Natural killer cell (primary cell): ENCODE data around the gene STARD6. TPM values are rescaled to one million over a fixed set of nuclear protein-coding genes. Genes with fewer than 3 reads are reported as not detected.

ENCODE experiments used
- ATAC-seq, 3 donors: fragments of 150-1000 bp in 2 of 3; fragments of 200-7000 bp in 1 of 3; cut with Tn5 transposase; 1 replicate in 1 of 3; 2 replicates in 2 of 3; pipeline ENCODE4 v1.10.0; 2021; ENCODE audit warnings: mild to moderate bottlenecking in 2 of 3, moderate library complexity in 2 of 3
- DNase-seq, 2 donors: peaks; one replicate each; pipeline versions ENCODE4 v3.0.0 to v3.0.0-alpha.2; 2013 to 2021; ENCODE audit warnings: mixed read lengths in 1 of 2
- H3K27ac ChIP-seq: one replicate; pipeline ENCODE4 v1.5.1; 2013; ENCODE audit warnings: mild to moderate bottlenecking, low read length
- H3K27me3 ChIP-seq: one replicate; pipeline ENCODE4 v1.6.1; 2013; ENCODE audit warnings: low read length; ENCODE audit not compliant: control insufficient read depth, insufficient read depth
- H3K36me3 ChIP-seq: one replicate; pipeline ENCODE4 v1.6.1; 2013; ENCODE audit warnings: low read length; ENCODE audit not compliant: control insufficient read depth, insufficient read depth
- H3K4me1 ChIP-seq: one replicate; pipeline ENCODE4 v1.6.1; 2013; ENCODE audit warnings: low read length; ENCODE audit not compliant: control insufficient read depth, insufficient read depth
- H3K4me3 ChIP-seq: one replicate; pipeline ENCODE4 v1.5.1; 2013; ENCODE audit warnings: low read length
- H3K9me3 ChIP-seq: one replicate; pipeline ENCODE4 v1.6.1; 2013; ENCODE audit warnings: low read length; ENCODE audit not compliant: control insufficient read depth, insufficient read depth
- H3K27ac Mint-ChIP-seq, 2 donors: one replicate each; pipeline ENCODE4 v1.8.0; 2022; ENCODE audit warnings: mild to moderate bottlenecking in 2 of 2, mixed read lengths in 2 of 2, moderate library complexity in 1 of 2
- H3K27me3 Mint-ChIP-seq, 2 donors: one replicate each; pipeline ENCODE4 v1.8.0; 2022; ENCODE audit warnings: low read depth in 2 of 2, mixed read lengths in 2 of 2
- H3K36me3 Mint-ChIP-seq: one replicate; pipeline ENCODE4 v1.8.0; 2022; ENCODE audit warnings: mixed read lengths
- H3K4me1 Mint-ChIP-seq, 2 donors: one replicate each; pipeline ENCODE4 v1.8.0; 2022; ENCODE audit warnings: mixed read lengths in 2 of 2
- H3K4me3 Mint-ChIP-seq: one replicate; pipeline ENCODE4 v1.8.0; 2022; ENCODE audit warnings: mild to moderate bottlenecking, moderate library complexity, mixed read lengths
- H3K9me3 Mint-ChIP-seq, 2 donors: one replicate each; pipeline ENCODE4 v1.8.0; 2022; ENCODE audit warnings: mixed read lengths in 2 of 2
- WGBS: methylation state at CpG from one replicate; pipeline ENCODE4 v1.1.7; 2013; ENCODE audit warnings: missing lambda C conversion rate; ENCODE audit not compliant: insufficient coverage; 5-methylcytosine and 5-hydroxymethylcytosine counted together
- intact Hi-C: fragments of 100-400 bp; cut with micrococcal nuclease; formaldehyde crosslinking; loops from one replicate; pipeline ENCODE4 v1.14.2; 2022
- total RNA-seq, 4 donors: library from RNA; stranded (reverse); fragments of 120-200 nt in 1 of 4; gene quantifications; one replicate each; pipeline versions ENCODE4 v1.2.3 to v1.2.4, GENCODE V29; 2013 to 2022
- TF ChIP-seq, protein P1 (sequence below): fragments of 200-600 bp; IDR thresholded peaks from one replicate; pipeline ENCODE4 v1.8.0; 2022; ENCODE audit warnings: antibody characterized with exemption

Gene STARD6
- total RNA-seq, 3 donors from 2014 or later (not counting 1 experiment from before 2014, with no cell fraction given) = not detected

DNA sequence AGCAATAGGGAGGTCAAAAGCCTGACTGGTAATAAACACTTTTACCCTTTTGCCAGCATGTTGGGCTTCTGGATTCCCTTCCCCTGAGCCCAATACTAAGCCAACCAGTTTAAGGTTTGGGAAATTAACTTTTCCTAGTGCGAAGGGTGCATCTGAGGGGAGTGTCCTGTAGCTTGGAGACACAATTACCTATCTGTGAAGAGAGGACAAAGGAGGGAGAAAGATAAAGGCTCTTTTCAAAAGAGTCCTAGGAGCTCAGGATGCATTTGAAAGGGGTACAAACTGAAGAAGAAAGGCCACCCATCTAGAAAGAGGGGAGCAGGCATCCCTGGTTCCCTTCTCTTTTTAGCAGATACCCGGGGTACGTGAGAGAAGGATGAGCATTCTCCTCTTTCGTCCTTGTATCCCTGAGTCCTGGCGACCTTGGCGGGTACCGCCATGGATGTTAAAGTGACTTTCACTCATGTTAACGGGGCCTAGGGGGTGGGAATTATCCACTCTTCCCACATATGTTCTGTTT lies 25.1 kb upstream of the STARD6 start:
- H3K9me3 ChIP-seq = no peaks in the 10 kb centered on the region
- no peak overlapping the region for H3K27ac Mint-ChIP-seq
- DNase-seq = no peak
- intact Hi-C loops = no loop called here
- ATAC-seq = no peak
- no peak overlapping the region for H3K4me3 Mint-ChIP-seq
- H3K36me3 ChIP-seq = no peaks in the 10 kb centered on the region
- no peaks in the 10 kb centered on the region for H3K36me3 Mint-ChIP-seq
- no peaks in the 10 kb centered on the region for H3K27me3 Mint-ChIP-seq
- no peaks in the 10 kb centered on the region for H3K9me3 Mint-ChIP-seq
- no peak overlapping the region for H3K27ac ChIP-seq
- 100% methylated on average over 8 of the region's 8 CpGs for WGBS
- no peak overlapping the region for H3K4me3 ChIP-seq
- TF ChIP-seq, protein P1, sequence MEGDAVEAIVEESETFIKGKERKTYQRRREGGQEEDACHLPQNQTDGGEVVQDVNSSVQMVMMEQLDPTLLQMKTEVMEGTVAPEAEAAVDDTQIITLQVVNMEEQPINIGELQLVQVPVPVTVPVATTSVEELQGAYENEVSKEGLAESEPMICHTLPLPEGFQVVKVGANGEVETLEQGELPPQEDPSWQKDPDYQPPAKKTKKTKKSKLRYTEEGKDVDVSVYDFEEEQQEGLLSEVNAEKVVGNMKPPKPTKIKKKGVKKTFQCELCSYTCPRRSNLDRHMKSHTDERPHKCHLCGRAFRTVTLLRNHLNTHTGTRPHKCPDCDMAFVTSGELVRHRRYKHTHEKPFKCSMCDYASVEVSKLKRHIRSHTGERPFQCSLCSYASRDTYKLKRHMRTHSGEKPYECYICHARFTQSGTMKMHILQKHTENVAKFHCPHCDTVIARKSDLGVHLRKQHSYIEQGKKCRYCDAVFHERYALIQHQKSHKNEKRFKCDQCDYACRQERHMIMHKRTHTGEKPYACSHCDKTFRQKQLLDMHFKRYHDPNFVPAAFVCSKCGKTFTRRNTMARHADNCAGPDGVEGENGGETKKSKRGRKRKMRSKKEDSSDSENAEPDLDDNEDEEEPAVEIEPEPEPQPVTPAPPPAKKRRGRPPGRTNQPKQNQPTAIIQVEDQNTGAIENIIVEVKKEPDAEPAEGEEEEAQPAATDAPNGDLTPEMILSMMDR = no peak
- H3K27me3 ChIP-seq = no peaks in the 10 kb centered on the region
- H3K4me1 Mint-ChIP-seq = no peaks in the 10 kb centered on the region
- H3K4me1 ChIP-seq = no peaks in the 10 kb centered on the region

DNA sequence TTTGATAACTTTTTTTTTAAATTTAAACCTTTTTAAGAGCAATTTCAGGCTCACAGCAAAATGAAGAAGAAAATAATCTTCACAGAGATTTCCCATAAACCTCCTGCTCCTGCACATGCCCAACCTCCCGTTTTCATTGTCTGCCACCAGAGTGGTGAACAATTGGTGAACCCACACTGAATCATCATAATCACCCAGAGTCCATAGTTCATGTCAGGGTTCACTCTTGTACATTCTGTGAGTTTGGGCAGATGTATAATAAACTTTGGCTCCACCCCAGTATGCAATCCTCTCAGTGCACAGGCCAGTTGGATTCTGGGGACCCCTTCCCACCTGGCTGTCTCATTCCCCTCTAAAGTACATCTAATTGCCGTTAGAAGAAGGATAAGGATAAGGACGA lies 24.4 kb upstream of the STARD6 start:
- no peaks in the 10 kb centered on the region for H3K4me1 Mint-ChIP-seq
- TF ChIP-seq, protein P1 = no peak
- no peak overlapping the region for H3K27ac Mint-ChIP-seq
- Histone ChIP-seq H3K9me3 (no peaks in the 10 kb centered on the region), H3K27me3 (no peaks in the 10 kb centered on the region), H3K27ac (no peak overlapping the region), H3K4me1 (no peaks in the 10 kb centered on the region), H3K36me3 (no peaks in the 10 kb centered on the region), H3K4me3 (no peak overlapping the region)
- H3K9me3 Mint-ChIP-seq = no peaks in the 10 kb centered on the region
- no peak overlapping the region for H3K4me3 Mint-ChIP-seq
- no peak for DNase-seq
- no peak for ATAC-seq
- no peaks in the 10 kb centered on the region for H3K36me3 Mint-ChIP-seq
- intact Hi-C loops = no loop called here
- WGBS = 100% methylated on average over 3 of the region's 3 CpGs
- H3K27me3 Mint-ChIP-seq = no peaks in the 10 kb centered on the region

DNA sequence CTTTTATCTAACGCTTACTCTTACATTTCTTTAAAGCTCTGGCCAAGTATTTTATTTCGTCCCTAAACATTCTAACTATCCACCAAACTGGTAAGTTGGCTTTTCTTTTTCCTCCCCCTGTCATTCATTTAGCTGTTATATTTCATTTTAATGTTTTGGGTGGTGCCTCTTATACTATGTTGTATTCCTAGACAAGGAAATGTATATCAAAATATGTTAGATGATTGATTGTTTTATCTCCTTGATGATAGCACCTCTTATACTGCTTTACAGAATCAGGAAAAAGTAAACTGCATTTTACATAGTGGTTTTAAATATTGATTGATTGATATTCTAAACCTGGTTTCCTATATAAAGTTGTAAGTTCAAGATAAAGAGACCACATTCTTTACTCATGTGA lies 24.0 kb upstream of the STARD6 start:
- Mint-ChIP-seq H3K27ac (no peak overlapping the region), H3K4me3 (no peak overlapping the region), H3K27me3 (no peaks in the 10 kb centered on the region), H3K9me3 (no peaks in the 10 kb centered on the region), H3K36me3 (no peaks in the 10 kb centered on the region), H3K4me1 (no peaks in the 10 kb centered on the region)
- Histone ChIP-seq H3K36me3 (no peaks in the 10 kb centered on the region), H3K27ac (no peak overlapping the region), H3K9me3 (no peaks in the 10 kb centered on the region), H3K4me1 (no peaks in the 10 kb centered on the region), H3K4me3 (no peak overlapping the region), H3K27me3 (no peaks in the 10 kb centered on the region)
- TF ChIP-seq, protein P1 = no peak
- WGBS = 60% methylated on average over 2 of the region's 2 CpGs
- intact Hi-C loops = no loop called here
- no peak for ATAC-seq
- no peak for DNase-seq

DNA sequence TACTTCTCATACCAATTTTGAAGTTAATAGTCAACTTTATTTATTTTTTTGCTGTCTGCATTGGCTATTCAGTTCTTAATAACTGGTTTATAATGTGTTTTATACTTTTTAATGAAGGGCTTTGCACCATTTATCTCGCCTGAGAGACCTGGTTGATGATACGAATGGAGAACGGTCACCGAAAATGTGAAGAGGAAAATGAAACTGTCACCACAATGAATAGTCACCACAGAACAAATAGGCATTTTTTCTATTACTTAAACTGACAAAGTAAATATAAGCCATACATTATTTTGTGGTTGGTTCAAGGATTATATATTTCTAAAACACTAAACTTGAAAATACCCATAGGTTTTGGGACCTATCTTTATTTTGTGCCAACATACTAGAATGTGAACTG lies 20.4 kb upstream of the STARD6 start:
- intact Hi-C loops = no loop called here
- WGBS = 78% methylated on average over 1 of the region's 4 CpGs
- no peaks in the 10 kb centered on the region for H3K9me3 ChIP-seq
- H3K4me3 ChIP-seq = no peak overlapping the region
- H3K27me3 ChIP-seq = no peaks in the 10 kb centered on the region
- Mint-ChIP-seq H3K27me3 (no peaks in the 10 kb centered on the region), H3K36me3 (no peaks in the 10 kb centered on the region), H3K4me1 (no peaks in the 10 kb centered on the region), H3K4me3 (peak overlapping the region; percentile 72), H3K9me3 (no peaks in the 10 kb centered on the region), H3K27ac (peak overlapping the region in 1 of 2 donors; percentile 50)
- ATAC-seq = peak in 1 of 3 donors; percentile 36
- TF ChIP-seq, protein P1 = no peak
- DNase-seq = no peak
- peaks cover 7% of the 10 kb centered on the region for H3K36me3 ChIP-seq
- no peaks in the 10 kb centered on the region for H3K4me1 ChIP-seq
- no peak overlapping the region for H3K27ac ChIP-seq
